Glutamatergic neuron (in vitro differentiated cells): ENCODE results near the gene ZC3H12D. TPM values are rescaled to one million over a fixed set of nuclear protein-coding genes. Genes with fewer than 3 reads are reported as not detected.

Source experiments
- DNase-seq: peaks from one replicate; pipeline ENCODE4 v3.0.0; 2022
- H3K27ac Mint-ChIP-seq: one replicate; pipeline ENCODE4 v1.8.0; 2020; ENCODE audit warnings: mild to moderate bottlenecking, mixed read lengths, inconsistent platforms; ENCODE audit not compliant: unreplicated experiment
- H3K27me3 Mint-ChIP-seq: one replicate; pipeline ENCODE4 v1.8.0; 2020; ENCODE audit warnings: mild to moderate bottlenecking, moderate library complexity, mixed read lengths, inconsistent platforms; ENCODE audit not compliant: unreplicated experiment
- H3K36me3 Mint-ChIP-seq: one replicate; pipeline ENCODE4 v1.8.0; 2020; ENCODE audit warnings: mild to moderate bottlenecking, mixed read lengths, inconsistent platforms; ENCODE audit not compliant: unreplicated experiment
- H3K4me1 Mint-ChIP-seq: one replicate; pipeline ENCODE4 v1.8.0; 2020; ENCODE audit warnings: mild to moderate bottlenecking, low read depth, mixed read lengths, inconsistent platforms; ENCODE audit not compliant: unreplicated experiment
- H3K4me3 Mint-ChIP-seq: one replicate; pipeline ENCODE4 v1.8.0; 2020; ENCODE audit warnings: mild to moderate bottlenecking, mixed read lengths, inconsistent platforms; ENCODE audit not compliant: unreplicated experiment
- H3K9me3 Mint-ChIP-seq: one replicate; pipeline ENCODE4 v1.8.0; 2020; ENCODE audit warnings: mild to moderate bottlenecking, moderate library complexity, mixed read lengths, inconsistent platforms; ENCODE audit not compliant: unreplicated experiment
- CTCF ChIP-seq: fragments of 200-600 bp; sonication (generic); IDR thresholded peaks from one replicate; pipeline ENCODE4 v1.5.0; 2021; ENCODE audit not compliant: partially characterized antibody, unreplicated experiment
- long read RNA-seq: library from polyadenylated mRNA; unstranded; transcript quantifications from one replicate; pipeline ENCODE4 v2.0.0, GENCODE V29; 2020; ENCODE audit not compliant: unreplicated experiment
- total RNA-seq: library from RNA; stranded (reverse); fragmentation: NEBNext Ultra II Directional; extraction: Animal tissue kit (Norgen Biotek cat#: 25700); gene quantifications from one replicate; pipeline ENCODE4 v1.2.1, GENCODE V29; 2021; ENCODE audit not compliant: unreplicated experiment

Gene ZC3H12D
- 48.7 TPM for total RNA-seq
- long read RNA-seq: 0 reads

GRCh38 chr6:149484733-149485700 is at the start of gene ZC3H12D:
TSS of gene ZC3H12D (minus strand) at chr6:149485014. CDS start at chr6:149474543, 10,471 bp downstream.
- Mint-ChIP-seq H3K27me3 (no peaks in the 10 kb centered on the region), H3K4me3 (no peak within 1 kb of the TSS), H3K36me3 (no peaks in the 10 kb centered on the region), H3K9me3 (peaks cover 1% of the 10 kb centered on the region), H3K27ac (no peak within 1 kb of the TSS), H3K4me1 (no peaks in the 10 kb centered on the region)
- TF ChIP-seq CTCF: no peak
- DNase-seq: no peak

- H3K27me3 Mint-ChIP-seq: peaks cover 1% of the 10 kb centered on the region
- no peak overlapping the region for H3K27ac Mint-ChIP-seq
- no peak overlapping the region for H3K4me3 Mint-ChIP-seq
- H3K36me3 Mint-ChIP-seq: no peaks in the 10 kb centered on the region
- no peak for TF ChIP-seq CTCF
- DNase-seq: no peak
- no peaks in the 10 kb centered on the region for H3K4me1 Mint-ChIP-seq
- no peaks in the 10 kb centered on the region for H3K9me3 Mint-ChIP-seq
Observed at GRCh38 chr6:149529650-149530049, 44.8 kb upstream of the ZC3H12D start.

- no peak overlapping the region for H3K4me3 Mint-ChIP-seq
- TF ChIP-seq CTCF: no peak
- peaks cover 1% of the 10 kb centered on the region for H3K9me3 Mint-ChIP-seq
Observed at GRCh38 chr6:149515494-149515893, 30.7 kb upstream of the ZC3H12D start.

GRCh38 chr6:149513915-149514314 is 29.1 kb upstream of the ZC3H12D start:
- Mint-ChIP-seq H3K36me3 (no peaks in the 10 kb centered on the region), H3K27ac (no peak overlapping the region), H3K4me3 (no peak overlapping the region), H3K9me3 (peaks cover 1% of the 10 kb centered on the region), H3K27me3 (peaks cover 3% of the 10 kb centered on the region), H3K4me1 (no peaks in the 10 kb centered on the region)
- TF ChIP-seq CTCF: no peak
- DNase-seq: no peak

More at GRCh38 chr6:149515494-149515893, 30.7 kb upstream of the ZC3H12D start:
- no peaks in the 10 kb centered on the region for H3K4me1 Mint-ChIP-seq
- H3K27me3 Mint-ChIP-seq: peaks cover 3% of the 10 kb centered on the region
- no peak for DNase-seq
- H3K27ac Mint-ChIP-seq: no peak overlapping the region
- H3K36me3 Mint-ChIP-seq: no peaks in the 10 kb centered on the region

- Mint-ChIP-seq H3K4me1 (no peaks in the 10 kb centered on the region), H3K4me3 (no peak overlapping the region), H3K36me3 (no peaks in the 10 kb centered on the region), H3K9me3 (peaks cover 1% of the 10 kb centered on the region), H3K27ac (no peak overlapping the region), H3K27me3 (peaks cover 3% of the 10 kb centered on the region)
- DNase-seq: no peak
- TF ChIP-seq CTCF: no peak
Observed at GRCh38 chr6:149510793-149511512, 26.1 kb upstream of the ZC3H12D start.
